ENCODE measurements around the gene VAPA.

DNA sequence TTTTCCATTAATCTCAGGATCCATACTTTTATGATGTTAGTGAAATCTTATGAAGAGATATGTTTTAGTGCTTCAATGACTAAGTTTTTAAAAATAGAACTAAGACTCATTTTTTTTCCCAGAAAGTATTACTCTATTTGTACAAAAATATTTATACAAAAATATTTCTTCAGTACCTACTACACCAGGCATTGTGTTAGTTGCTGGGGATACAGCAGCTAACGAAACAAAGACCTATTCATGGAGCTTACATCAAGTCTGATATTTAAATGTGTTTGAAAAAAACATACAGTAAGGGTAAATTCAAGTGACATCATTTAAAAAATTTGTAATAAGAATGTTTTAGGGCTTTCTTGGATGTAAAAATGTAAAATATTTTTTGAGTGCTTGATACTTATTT, 11.6 kb downstream of the VAPA start:
- TF ChIP-seq FOXK2 (IDR thresholded peaks at IDR 0.05) = no peak
- no peak for TF ChIP-seq SP1 (IDR thresholded peaks at IDR 0.05)

Measured in HEK293T (cell line).